Mesendoderm (in vitro differentiated cells): ENCODE data around the gene HLA-DPB1.

Source experiments
- DNase-seq: peaks from one replicate; pipeline ENCODE4 v3.0.0; 2013
- H2AK5ac ChIP-seq: 2 replicates; pipeline ENCODE4 v1.6.1; 2013; ENCODE audit warnings: low read length, inconsistent platforms
- H2BK120ac ChIP-seq: 2 replicates; pipeline ENCODE4 v1.6.1; 2013; ENCODE audit warnings: low read depth, mild to moderate bottlenecking, low read length, moderate library complexity, mixed read lengths
- H2BK15ac ChIP-seq: replicated peaks from 2 replicates; pipeline ENCODE4 v1.6.1; 2013; ENCODE audit warnings: low read depth, mild to moderate bottlenecking, moderate library complexity
- H2BK5ac ChIP-seq: 2 replicates; pipeline ENCODE4 v1.6.1; 2013; ENCODE audit warnings: low read length, inconsistent platforms
- H3K18ac ChIP-seq: 2 replicates; pipeline ENCODE4 v1.6.1; 2013; ENCODE audit warnings: mild to moderate bottlenecking, low read length, mixed read lengths
- H3K23ac ChIP-seq: one replicate; pipeline ENCODE4 v1.6.1; 2013; ENCODE audit warnings: low read length
- H3K27ac ChIP-seq: 2 replicates; pipeline ENCODE4 v1.5.1; 2013; ENCODE audit warnings: low read depth, mild to moderate bottlenecking, inconsistent platforms, low read length, moderate library complexity
- H3K27me3 ChIP-seq: 2 replicates; pipeline ENCODE4 v1.6.1; 2013; ENCODE audit warnings: low read length, control low read depth, mild to moderate bottlenecking, inconsistent platforms; ENCODE audit not compliant: insufficient read depth, poor library complexity
- H3K36me3 ChIP-seq: 2 replicates; pipeline ENCODE4 v1.6.1; 2013; ENCODE audit warnings: low read length, inconsistent platforms; ENCODE audit not compliant: control insufficient read depth, insufficient read depth
- H3K4ac ChIP-seq: one replicate; pipeline ENCODE4 v1.6.1; 2013; ENCODE audit warnings: low read depth, mild to moderate bottlenecking, low read length, moderate library complexity
- H3K4me1 ChIP-seq: 2 replicates; pipeline ENCODE4 v1.6.1; 2013; ENCODE audit warnings: low read depth, low read length, inconsistent platforms; ENCODE audit not compliant: control insufficient read depth
- H3K4me2 ChIP-seq: 2 replicates; pipeline ENCODE4 v1.6.1; 2013; ENCODE audit warnings: low read length
- H3K4me3 ChIP-seq: 2 replicates; pipeline ENCODE4 v1.5.1; 2013; ENCODE audit warnings: mild to moderate bottlenecking, low read length
- H3K56ac ChIP-seq: one replicate; pipeline ENCODE4 v1.6.1; 2013; ENCODE audit warnings: low read length
- H3K79me1 ChIP-seq: 2 replicates; pipeline ENCODE4 v1.6.1; 2013; ENCODE audit warnings: low read length, inconsistent platforms
- H3K79me2 ChIP-seq: 2 replicates; pipeline ENCODE4 v1.6.1; 2013; ENCODE audit warnings: mild to moderate bottlenecking, low read length; ENCODE audit not compliant: control insufficient read depth, insufficient read depth
- H3K9ac ChIP-seq: 2 replicates; pipeline ENCODE4 v1.6.1; 2013; ENCODE audit warnings: low read length, inconsistent platforms
- H4K5ac ChIP-seq: one replicate; pipeline ENCODE4 v1.6.1; 2013; ENCODE audit warnings: low read length
- H4K8ac ChIP-seq: one replicate; pipeline ENCODE4 v1.6.1; 2013; ENCODE audit warnings: low read depth, mild to moderate bottlenecking, control low read depth, low read length, moderate library complexity
- WGBS: extraction: QIAGEN DNeasy Blood & Tissue Kit; methylation state at CpG from one replicate; pipeline ENCODE4 v1.1.7; 2013; ENCODE audit warnings: low lambda C conversion rate, missing lambda C conversion rate; ENCODE audit not compliant: insufficient coverage; ENCODE audit errors: extremely low coverage; 5-methylcytosine and 5-hydroxymethylcytosine counted together

The HLA-DPB1 gene

GRCh38 chr6:33088258-33088930 lies 12.6 kb downstream of the HLA-DPB1 start:
- Histone ChIP-seq H3K36me3 (no peaks in the 10 kb centered on the region), H3K79me2 (no peaks in the 10 kb centered on the region), H2AK5ac (no peak overlapping the region), H3K4me1 (no peaks in the 10 kb centered on the region), H3K79me1 (no peaks in the 10 kb centered on the region), H3K18ac (no peak overlapping the region), H3K27ac (no peak overlapping the region), H3K4me2 (no peak overlapping the region), H3K27me3 (no peaks in the 10 kb centered on the region), H3K4me3 (no peak overlapping the region), H3K23ac (no peak overlapping the region), H2BK15ac (no peak overlapping the region), H3K9ac (no peak overlapping the region), H3K56ac (no peak overlapping the region), H2BK5ac (no peak overlapping the region), H2BK120ac (no peak overlapping the region), H3K4ac (no peak overlapping the region), H4K5ac (no peak overlapping the region), H4K8ac (no peak overlapping the region)
- no CpG with 5 or more reads among the region's 3 CpGs for WGBS
- no peak for DNase-seq

DNA sequence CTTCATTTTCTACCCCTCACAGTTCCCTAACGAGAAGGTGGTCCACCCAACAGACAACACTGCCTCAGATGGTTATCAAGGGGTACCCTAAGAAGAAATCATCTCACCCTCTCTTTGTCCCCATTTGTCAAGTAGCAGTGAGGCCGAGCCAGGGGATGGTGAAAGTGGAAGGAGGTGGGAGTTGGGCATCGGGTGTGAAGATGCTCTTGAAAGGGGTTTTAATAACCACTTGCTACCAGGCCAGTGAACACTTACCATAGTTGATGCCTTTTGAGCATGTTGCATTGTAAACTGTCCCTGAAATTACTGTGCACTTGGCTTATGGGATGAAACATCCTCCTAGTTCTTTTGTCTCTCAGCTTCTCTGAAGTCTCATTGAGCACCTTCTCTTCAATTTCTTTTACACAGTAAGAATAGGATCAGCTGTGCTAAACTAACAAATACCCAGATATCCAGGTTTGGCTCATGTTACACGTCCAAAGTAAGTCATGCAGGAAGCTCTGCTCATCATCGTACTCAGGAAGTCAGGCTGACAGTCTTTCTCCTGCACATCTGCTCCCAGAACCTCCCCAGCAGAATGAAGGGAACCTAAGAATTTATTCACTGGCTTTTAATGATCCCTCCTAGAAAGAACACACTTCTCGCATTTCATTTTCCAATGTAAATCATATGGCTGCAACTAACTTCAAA lies 13.3 kb downstream of the HLA-DPB1 start:
- H3K23ac ChIP-seq: no peak overlapping the region
- no peak overlapping the region for H3K27ac ChIP-seq
- H3K4ac ChIP-seq: no peak overlapping the region
- H3K4me2 ChIP-seq: no peak overlapping the region
- H3K56ac ChIP-seq: no peak overlapping the region
- H3K4me1 ChIP-seq: no peaks in the 10 kb centered on the region
- H3K36me3 ChIP-seq: no peaks in the 10 kb centered on the region
- no peak overlapping the region for H2BK15ac ChIP-seq
- no peaks in the 10 kb centered on the region for H3K27me3 ChIP-seq
- H3K79me1 ChIP-seq: no peaks in the 10 kb centered on the region
- no peak overlapping the region for H2BK120ac ChIP-seq
- DNase-seq: no peak
- no peak overlapping the region for H2AK5ac ChIP-seq
- H3K4me3 ChIP-seq: no peak overlapping the region
- H2BK5ac ChIP-seq: no peak overlapping the region
- no peak overlapping the region for H4K5ac ChIP-seq
- WGBS: no CpG with 5 or more reads among the region's 6 CpGs
- H3K9ac ChIP-seq: no peak overlapping the region
- no peak overlapping the region for H3K18ac ChIP-seq
- H3K79me2 ChIP-seq: no peaks in the 10 kb centered on the region
- no peak overlapping the region for H4K8ac ChIP-seq

DNA sequence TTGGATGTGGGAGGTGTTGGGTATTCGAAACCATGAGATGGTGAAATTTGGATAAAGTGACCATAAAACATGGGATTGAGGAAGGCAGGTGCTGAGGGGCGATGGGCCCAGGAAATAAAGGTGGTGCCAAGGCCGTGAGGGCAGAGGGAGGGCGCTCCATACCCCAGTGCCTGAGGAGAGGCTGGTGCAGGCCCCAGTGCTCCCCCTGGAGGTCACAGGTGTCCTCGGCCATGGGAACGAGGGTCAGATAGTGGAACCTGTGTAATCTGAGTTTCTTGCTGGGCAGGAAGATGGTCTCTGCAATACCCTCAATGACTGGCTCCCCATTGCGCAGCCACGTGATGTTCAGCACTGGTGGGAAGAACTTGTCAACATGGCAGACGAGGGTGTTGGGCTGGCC lies 16.2 kb downstream of the HLA-DPB1 start:
- no peak overlapping the region for H3K27ac ChIP-seq

DNA sequence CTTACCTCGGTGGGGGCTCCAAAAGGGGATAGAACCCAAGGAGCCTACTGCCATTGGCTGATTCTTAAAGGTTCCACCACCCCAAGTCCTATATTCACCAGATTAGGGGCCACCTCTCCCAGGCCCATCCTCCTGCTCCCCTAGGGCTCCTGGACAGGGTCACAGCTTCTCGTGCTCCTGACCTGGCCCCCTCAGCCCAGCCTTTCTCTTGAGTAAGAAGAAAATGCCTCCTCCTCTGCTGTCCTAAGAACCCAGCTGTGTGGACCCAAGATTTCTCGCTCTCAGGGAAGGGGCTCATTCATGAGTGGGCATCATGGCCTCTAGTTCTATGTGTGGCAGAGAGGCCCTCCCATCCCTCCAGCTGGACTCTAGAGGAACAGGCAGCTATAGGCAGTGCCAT lies 16.6 kb downstream of the HLA-DPB1 start:
- Histone ChIP-seq H2BK15ac (no peak overlapping the region), H3K4me3 (no peak overlapping the region), H4K8ac (no peak overlapping the region), H3K79me1 (no peaks in the 10 kb centered on the region), H3K27ac (no peak overlapping the region), H2AK5ac (no peak overlapping the region), H2BK5ac (no peak overlapping the region), H3K56ac (no peak overlapping the region), H3K36me3 (no peaks in the 10 kb centered on the region), H3K4me2 (no peak overlapping the region), H3K27me3 (no peaks in the 10 kb centered on the region), H3K79me2 (no peaks in the 10 kb centered on the region), H4K5ac (no peak overlapping the region), H3K18ac (no peak overlapping the region), H2BK120ac (no peak overlapping the region), H3K23ac (no peak overlapping the region), H3K4ac (no peak overlapping the region), H3K9ac (no peak overlapping the region), H3K4me1 (no peaks in the 10 kb centered on the region)
- DNase-seq: no peak
- WGBS: no CpG with 5 or more reads among the region's 3 CpGs

More for the DNA sequence above, 16.2 kb downstream of the HLA-DPB1 start:
- H4K5ac ChIP-seq: no peak overlapping the region
- H3K4me2 ChIP-seq: no peak overlapping the region
- H3K36me3 ChIP-seq: no peaks in the 10 kb centered on the region
- no peaks in the 10 kb centered on the region for H3K79me2 ChIP-seq
- H4K8ac ChIP-seq: no peak overlapping the region
- H3K56ac ChIP-seq: no peak overlapping the region
- H2BK120ac ChIP-seq: no peak overlapping the region
- no peak overlapping the region for H3K4me3 ChIP-seq
- no peak overlapping the region for H2AK5ac ChIP-seq
- no peak overlapping the region for H3K23ac ChIP-seq
- H3K4me1 ChIP-seq: no peaks in the 10 kb centered on the region
- DNase-seq: peak; percentile 79
- H2BK15ac ChIP-seq: no peak overlapping the region
- no peak overlapping the region for H3K18ac ChIP-seq
- no peaks in the 10 kb centered on the region for H3K27me3 ChIP-seq
- H2BK5ac ChIP-seq: no peak overlapping the region
- no peak overlapping the region for H3K4ac ChIP-seq
- no peak overlapping the region for H3K9ac ChIP-seq
- no CpG with 5 or more reads among the region's 9 CpGs for WGBS
- H3K79me1 ChIP-seq: no peaks in the 10 kb centered on the region

- WGBS: no CpG with 5 or more reads among the region's 3 CpGs
- no peaks in the 10 kb centered on the region for H3K4me1 ChIP-seq
- no peak overlapping the region for H2BK120ac ChIP-seq
- H4K5ac ChIP-seq: no peak overlapping the region
- no peak overlapping the region for H3K23ac ChIP-seq
- H2BK5ac ChIP-seq: no peak overlapping the region
- H3K27me3 ChIP-seq: no peaks in the 10 kb centered on the region
- H3K79me2 ChIP-seq: no peaks in the 10 kb centered on the region
- no peak overlapping the region for H3K4ac ChIP-seq
- H4K8ac ChIP-seq: no peak overlapping the region
- DNase-seq: no peak
- no peak overlapping the region for H3K9ac ChIP-seq
- no peak overlapping the region for H3K27ac ChIP-seq
- no peak overlapping the region for H2BK15ac ChIP-seq
- H3K18ac ChIP-seq: no peak overlapping the region
- H3K4me3 ChIP-seq: no peak overlapping the region
- H2AK5ac ChIP-seq: no peak overlapping the region
- no peak overlapping the region for H3K4me2 ChIP-seq
- no peaks in the 10 kb centered on the region for H3K79me1 ChIP-seq
- no peak overlapping the region for H3K56ac ChIP-seq
- H3K36me3 ChIP-seq: no peaks in the 10 kb centered on the region
These were observed 18.1 kb downstream of the HLA-DPB1 start for GRCh38 chr6:33093855-33094254.
